GM10248 (cell line): ENCODE measurements around the gene RAN.
A peak's percentile ranks its signal among the peaks of the same experiment; 100 is the strongest.

Source experiments
- CTCF ChIA-PET: fragments of 300-600 bp; sonication (Branson Sonifier 250); formaldehyde crosslinking; extraction: SDS; loops from one replicate; lab custom pipeline; 2021; ENCODE audit warnings: antibody characterized with exemption; lab: Yijun Ruan, JAX
- POLR2A ChIA-PET: fragments of 350-650 bp; sonication (Branson Sonifier 250); formaldehyde crosslinking; extraction: SDS; loops from one replicate; lab custom pipeline; 2020; ENCODE audit warnings: antibody characterized with exemption; lab: Yijun Ruan, JAX
- DNase-seq: peaks from one replicate; pipeline ENCODE4 v3.0.0; 2012; ENCODE audit errors: extremely low spot score
- CTCF ChIP-seq: IDR thresholded peaks from 2 replicates; pipeline ENCODE4 v1.5.1; 2012; ENCODE audit warnings: mild to moderate bottlenecking, low read depth; ENCODE audit errors: extremely low read depth, missing control alignments, control extremely low read depth

RAN gene

DNA sequence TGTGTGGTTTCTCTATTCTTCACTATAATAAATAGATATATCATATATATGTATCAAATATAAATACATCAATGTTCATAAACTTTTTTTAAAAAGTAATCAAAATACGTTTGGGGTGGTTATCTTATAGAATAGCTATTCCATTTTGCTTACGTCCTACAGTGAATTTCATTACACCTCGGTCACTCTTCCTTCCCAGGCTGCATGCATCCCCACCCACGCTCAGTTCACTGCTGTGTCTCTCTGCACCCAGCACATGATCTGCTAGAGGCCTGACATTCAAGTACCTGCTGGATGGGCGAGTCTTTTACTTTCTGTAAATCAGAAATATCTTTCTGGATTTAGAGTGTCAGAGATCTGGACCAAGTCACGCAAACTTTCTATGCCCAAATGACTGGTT, 36.4 kb upstream of the RAN start:
- POLR2A ChIA-PET = no interaction called here
- DNase-seq = no peak
- TF ChIP-seq CTCF = no peak
- CTCF ChIA-PET = interaction anchor here (2.2 to 4.8 kb wide), 4 partner anchors 9 to 88 kb away, joined by 5 to 36 read pairs (median 11); no protein-coding TSS in a partner anchor

- no peak for TF ChIP-seq CTCF
- CTCF ChIA-PET = interaction anchor here (1.0 to 4.8 kb wide), 4 partner anchors 12 to 76 kb away, joined by 3 to 36 read pairs (median 4); no protein-coding TSS in a partner anchor
- peak; percentile 39 for DNase-seq
- POLR2A ChIA-PET = no interaction called here
Observed at GRCh38 chr12:130838284-130838950, 33.4 kb upstream of the RAN start.

GRCh38 chr12:130838951-130839769, 32.7 kb upstream of the RAN start, which contains the start of gene STX2:
Gene STX2 (minus strand): TSS chr12:130839250. CDS start chr12:130839099, 151 bp downstream.
- DNase-seq = peak; percentile 97
- ChIA-PET CTCF (interaction anchor here (1.1 to 4.8 kb wide), 3 partner anchors 9 to 32 kb away, joined by 3 to 36 read pairs (median 4); no protein-coding TSS in a partner anchor), POLR2A (no interaction called here)
- TF ChIP-seq CTCF = peak; percentile 6

DNA sequence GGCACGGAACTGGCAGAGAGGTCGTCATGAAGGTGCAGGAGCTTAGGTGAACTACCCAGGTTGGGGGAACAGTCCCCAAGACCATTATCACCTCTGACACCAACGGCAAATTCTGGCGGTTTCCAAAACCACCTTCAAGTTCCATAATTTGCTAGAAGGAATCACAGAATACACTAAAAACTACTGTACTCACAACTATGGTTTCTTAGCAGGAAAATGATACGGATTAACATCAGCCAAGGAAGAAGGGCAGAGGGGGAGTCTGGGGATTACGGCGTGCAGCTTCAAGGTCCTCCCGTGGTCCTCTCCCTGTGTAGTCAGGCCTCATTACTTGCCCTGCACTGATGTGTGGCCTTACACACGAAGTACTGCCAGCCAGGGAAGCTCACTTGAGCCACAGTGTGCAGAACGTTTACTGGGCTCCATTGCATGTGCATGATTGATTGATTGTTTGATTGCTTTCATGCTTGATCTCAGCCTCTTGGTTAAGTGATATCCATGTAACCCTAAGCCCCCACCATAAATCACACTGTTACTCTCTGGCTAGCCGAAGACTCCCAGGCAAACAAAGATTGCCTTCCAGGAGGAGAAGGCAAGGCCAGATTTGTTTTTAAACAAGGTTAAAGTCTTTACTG, 32.0 kb upstream of the RAN start:
- POLR2A ChIA-PET = no interaction called here
- CTCF ChIA-PET = interaction anchor here (1.1 to 1.8 kb wide), 2 partner anchors 9 to 31 kb away, joined by 3 to 4 read pairs; no protein-coding TSS in a partner anchor
- DNase-seq = no peak

DNA sequence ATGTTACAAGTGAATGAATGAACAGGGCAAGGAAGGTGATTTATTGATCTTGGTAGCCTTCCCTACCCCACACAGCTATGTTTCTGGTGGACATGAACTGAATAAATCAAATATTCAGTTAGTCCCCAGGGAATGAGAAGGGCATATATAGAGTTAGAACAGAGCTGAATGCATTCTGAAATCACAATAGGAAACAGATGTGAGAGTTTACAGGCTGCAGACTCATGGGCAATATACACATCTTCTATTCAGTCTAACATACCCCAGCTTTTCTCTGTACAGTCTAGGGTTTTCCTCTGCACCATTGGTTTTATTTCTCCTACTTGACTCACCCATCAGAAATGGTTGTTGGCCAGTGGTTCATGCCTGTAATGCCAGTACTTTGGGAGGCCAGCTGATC, 25.5 kb upstream of the RAN start:
- CTCF ChIA-PET = interaction anchor here (0.8 to 1.7 kb wide), 5 partner anchors 14 to 28 kb away, joined by 3 to 5 read pairs (median 3); no protein-coding TSS in a partner anchor

More for the DNA sequence above, 32.0 kb upstream of the RAN start:
- no peak for TF ChIP-seq CTCF

More for the DNA sequence above, 25.5 kb upstream of the RAN start:
- DNase-seq = no peak
- POLR2A ChIA-PET = no interaction called here
- TF ChIP-seq CTCF = no peak
